ENCODE data around the gene BNC2. TPM values are rescaled to one million over a fixed set of nuclear protein-coding genes. Genes with fewer than 3 reads are reported as not detected.

The BNC2 gene
- total and polyA plus RNA-seq, 2 of the 4 experiments (the other 2 are of a cell fraction): 15.5 to 45.2 TPM

DNA sequence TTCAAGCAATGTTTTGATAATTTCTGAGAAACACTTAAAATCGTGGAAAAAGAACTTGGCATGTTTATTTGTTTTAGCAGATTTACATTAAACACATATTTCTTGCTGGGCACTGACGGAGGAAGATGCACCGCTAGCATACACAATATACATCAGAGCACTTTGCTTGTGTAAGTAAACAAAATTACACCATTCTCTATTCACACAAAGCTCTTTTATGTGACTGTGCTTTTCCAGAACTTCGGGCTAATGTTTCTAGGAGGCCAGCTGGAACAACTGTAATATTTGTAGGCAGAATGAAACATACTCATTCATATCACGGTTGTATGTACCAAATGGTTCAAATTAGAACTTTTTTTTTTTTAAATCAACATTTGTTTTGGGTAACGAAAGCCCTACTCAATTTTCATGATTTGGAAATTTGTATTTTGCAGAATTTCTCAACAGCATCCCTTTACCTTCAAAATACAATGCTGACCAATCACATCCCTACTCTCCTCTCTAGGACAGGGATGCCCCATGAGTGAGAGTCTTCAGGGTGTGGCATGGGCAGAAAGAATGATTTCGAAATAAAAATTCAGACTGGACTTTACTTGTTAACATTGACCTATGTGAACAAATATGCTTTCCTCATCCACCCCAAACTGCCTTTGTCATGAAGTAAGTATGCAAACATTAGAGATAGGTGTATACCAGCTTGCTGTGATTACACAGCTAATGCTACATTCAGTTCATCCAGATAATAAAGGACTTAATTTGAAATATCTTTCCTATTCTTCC, 425.1 kb downstream of the BNC2 start:
- DNase-seq (peak; percentile 57), ATAC-seq (ENCODE audit: low read depth) (peak; percentile 64)
- no CpG with 5 or more reads among the region's 7 CpGs for WGBS, 2 experiments (ENCODE audit: extremely low coverage in 2 of 2, insufficient read length in 1 of 2)

More for the DNA sequence above, 425.1 kb downstream of the BNC2 start:
- no peak overlapping the region for H2BK5ac ChIP-seq (ENCODE audit: low read depth, low read length, poor library complexity, severe bottlenecking)
- TF ChIP-seq MAZ (IDR thresholded peaks at IDR 0.05; ENCODE audit: borderline replicate concordance, low read depth, low read length) (no peak), CEBPB (IDR thresholded peaks at IDR 0.05; ENCODE audit: low read depth, low read length) (peak; percentile 71)
- H2BK15ac ChIP-seq (ENCODE audit: low read depth, low read length): no peak overlapping the region
- intact Hi-C loops (cut with micrococcal nuclease) (no loop called here), dilution Hi-C loops (cut with HindIII; ENCODE audit: low sequenced_read_pairs, unreplicated experiment) (no loop called here), in situ Hi-C loops (cut with MboI; ENCODE audit: low sequenced_read_pairs) (no loop called here)
- peaks cover 5% of the 10 kb centered on the region for H3K4me1 ChIP-seq (ENCODE audit: control insufficient read depth, insufficient read depth, low read length)
- H2BK120ac ChIP-seq (ENCODE audit: low read depth, low read length): no peak overlapping the region
- peak overlapping the region; percentile 8; the same call in 1 of the 2 replicates for H3K14ac ChIP-seq (replicated peaks; ENCODE audit: low read depth, low read length)
- no peak overlapping the region for H2AK9ac ChIP-seq (replicated peaks; ENCODE audit: low read depth, low read length, poor library complexity)
- no peaks in the 10 kb centered on the region for H3K36me3 ChIP-seq (ENCODE audit: control insufficient read depth, insufficient read depth, low read length)
- H3K23ac ChIP-seq (ENCODE audit: low read depth, low read length): no peak overlapping the region
- BruUV-seq (replicated peaks): no TSS peak
- H3K4me3 ChIP-seq (ENCODE audit: insufficient read depth, low read depth, low read length): no peak overlapping the region
- CTCF ChIA-PET: interaction anchor here (0.7 kb wide), 1 partner anchor 608 kb away, joined by 3 read pairs; no protein-coding TSS in a partner anchor
- no peak overlapping the region for H3K27ac ChIP-seq (ENCODE audit: insufficient read depth, low read length)
- H3K27me3 ChIP-seq (ENCODE audit: control insufficient read depth, insufficient read depth, low read length): no peaks in the 10 kb centered on the region
- no peak overlapping the region for H3K4ac ChIP-seq (ENCODE audit: low read depth, low read length)
- H2BK20ac ChIP-seq (ENCODE audit: low read depth, low read length): no peak overlapping the region
- peaks cover 5% of the 10 kb centered on the region; the same call in 1 of the 2 replicates for H3K9me1 ChIP-seq (ENCODE audit: insufficient read depth, low read length)
- 0 out of 4 replicates have a peak overlapping the region, but pooled peaks of 1 of the 2 experiments have one; percentile 26 for H4K8ac ChIP-seq (ENCODE audit: low read depth in 2 of 2, low read length in 2 of 2)
- no peak overlapping the region for H2AK5ac ChIP-seq (ENCODE audit: low read depth, low read length)
- POLR2A ChIA-PET (ENCODE audit: unreplicated experiment): no interaction called here
- peaks cover 3% of the 10 kb centered on the region for H4K20me1 ChIP-seq (ENCODE audit: insufficient read depth, low read length)
- no peak overlapping the region for H3K9ac ChIP-seq (ENCODE audit: low read depth, low read length)
- H3K4me2 ChIP-seq (ENCODE audit: low read depth, low read length): no peak overlapping the region
- H4K91ac ChIP-seq (ENCODE audit: insufficient read depth, low read depth, low read length): no peak overlapping the region
- H3K79me1 ChIP-seq (ENCODE audit: low read depth in 1 of 2, low read length in 2 of 2): peaks cover 13 to 27% of the 10 kb centered on the region in 2 experiments
- H3K9me3 ChIP-seq (ENCODE audit: control insufficient read depth, insufficient read depth, low read length): no peaks in the 10 kb centered on the region
- H4K5ac ChIP-seq (ENCODE audit: low read depth, low read length): no peak overlapping the region; the same call in 1 of the 2 replicates
- no peak overlapping the region; the same call in 1 of the 2 replicates for H3K18ac ChIP-seq (ENCODE audit: low read depth, low read length)
- no peak overlapping the region for H3K56ac ChIP-seq (ENCODE audit: extremely low read depth, insufficient read depth, low read length)
- no peak overlapping the region for H2AFZ ChIP-seq (replicated peaks; ENCODE audit: low read length, poor library complexity)
